ENCODE measurements around the gene RPRD1A. TPM values are rescaled to one million over a fixed set of nuclear protein-coding genes. Genes with fewer than 3 reads are reported as not detected.
"Not testable (repeated sequence)": the region's sequence is repeated elsewhere in the genome, so short reads cannot be mapped to it uniquely, and the experiment has no call there.

The RPRD1A gene
- total RNA-seq, 2 donors from 2014 or later: 30.6 to 31.1 TPM

GRCh38 chr18:35971661-35972196 is 95.6 kb downstream of the RPRD1A start:
- peaks cover 14 to 20% of the 10 kb centered on the region in 2 donors for H3K36me3 Mint-ChIP-seq (ENCODE audit: insufficient read depth in 2 of 2)
- H3K4me1 Mint-ChIP-seq (ENCODE audit: low read depth): peaks cover 51% of the 10 kb centered on the region
- H3K27ac Mint-ChIP-seq: peak overlapping the region; percentile 96
- peak overlapping the region; percentile 92 to 100 for H3K4me3 Mint-ChIP-seq
- ATAC-seq (replicated peaks in 1 of 2) (peak in 1 of 2 donors; percentile 2), DNase-seq (no peak)
- no peaks in the 10 kb centered on the region for H3K9me3 Mint-ChIP-seq
- no peaks in the 10 kb centered on the region for H3K27me3 Mint-ChIP-seq (ENCODE audit: low read depth)

- H3K4me1 Mint-ChIP-seq (ENCODE audit: low read depth): peaks cover 48% of the 10 kb centered on the region
- peak overlapping the region; percentile 92 to 100 for H3K4me3 Mint-ChIP-seq
- H3K36me3 Mint-ChIP-seq (ENCODE audit: insufficient read depth in 2 of 2): peaks cover 9 to 10% of the 10 kb centered on the region in 2 donors
These were observed 97.7 kb downstream of the RPRD1A start for GRCh38 chr18:35969676-35970075.

GRCh38 chr18:35968278-35968880 is 99.0 kb downstream of the RPRD1A start:
- peak overlapping the region; percentile 15 for H3K27ac Mint-ChIP-seq

More at GRCh38 chr18:35969676-35970075, 97.7 kb downstream of the RPRD1A start:
- DNase-seq (no peak), ATAC-seq (replicated peaks in 1 of 2) (no peak)
- Mint-ChIP-seq H3K9me3 (no peaks in the 10 kb centered on the region), H3K27ac (peak overlapping the region; percentile 96), H3K27me3 (ENCODE audit: low read depth) (no peaks in the 10 kb centered on the region)

GRCh38 chr18:35967866-35968265 is 99.5 kb downstream of the RPRD1A start:
- ATAC-seq (replicated peaks in 1 of 2); H3K36me3 Mint-ChIP-seq (ENCODE audit: insufficient read depth in 2 of 2); H3K27me3 Mint-ChIP-seq (ENCODE audit: low read depth); H3K9me3 Mint-ChIP-seq; DNase-seq: not testable (repeated sequence)
- H3K4me1 Mint-ChIP-seq (ENCODE audit: low read depth): peaks cover 40% of the 10 kb centered on the region
- H3K27ac Mint-ChIP-seq: peak overlapping the region; percentile 15
- H3K4me3 Mint-ChIP-seq: peak overlapping the region in 1 of 2 donors; percentile 24

More at GRCh38 chr18:35968278-35968880, 99.0 kb downstream of the RPRD1A start:
- no peak for DNase-seq
- Mint-ChIP-seq H3K4me1 (ENCODE audit: low read depth) (peaks cover 44% of the 10 kb centered on the region), H3K27me3 (ENCODE audit: low read depth) (no peaks in the 10 kb centered on the region), H3K9me3 (no peaks in the 10 kb centered on the region), H3K36me3 (ENCODE audit: insufficient read depth in 2 of 2) (peaks cover 4 to 7% of the 10 kb centered on the region in 2 donors), H3K4me3 (peak overlapping the region; percentile 3 to 24)
- no peak for ATAC-seq (replicated peaks in 1 of 2)

GRCh38 chr18:35964319-35964718 is 103.0 kb downstream of the RPRD1A start:
- Mint-ChIP-seq H3K27ac (peak overlapping the region; percentile 53), H3K4me1 (ENCODE audit: low read depth) (peaks cover 22% of the 10 kb centered on the region), H3K36me3 (ENCODE audit: insufficient read depth in 2 of 2) (no peaks in the 10 kb centered on the region), H3K27me3 (ENCODE audit: low read depth) (peaks cover under 1% of the 10 kb centered on the region), H3K4me3 (no peak overlapping the region), H3K9me3 (no peaks in the 10 kb centered on the region)
- DNase-seq (no peak), ATAC-seq (replicated peaks in 1 of 2) (peak; percentile 53 to 62)

GRCh38 chr18:35962320-35962719 is 105.0 kb downstream of the RPRD1A start:
- no peaks in the 10 kb centered on the region for H3K36me3 Mint-ChIP-seq (ENCODE audit: insufficient read depth in 2 of 2)
- DNase-seq: no peak
- no peak for ATAC-seq (replicated peaks in 1 of 2)
- no peak overlapping the region for H3K27ac Mint-ChIP-seq
- no peaks in the 10 kb centered on the region for H3K9me3 Mint-ChIP-seq
- H3K4me1 Mint-ChIP-seq (ENCODE audit: low read depth): peaks cover 9% of the 10 kb centered on the region
- peaks cover 8% of the 10 kb centered on the region for H3K27me3 Mint-ChIP-seq (ENCODE audit: low read depth)
- H3K4me3 Mint-ChIP-seq: no peak overlapping the region

GRCh38 chr18:35956226-35956625 is 111.1 kb downstream of the RPRD1A start:
- Mint-ChIP-seq H3K9me3 (no peaks in the 10 kb centered on the region), H3K27me3 (ENCODE audit: low read depth) (peaks cover 16% of the 10 kb centered on the region), H3K27ac (no peak overlapping the region), H3K36me3 (ENCODE audit: insufficient read depth in 2 of 2) (peaks cover 0 to 2% of the 10 kb centered on the region in 2 donors), H3K4me3 (no peak overlapping the region), H3K4me1 (ENCODE audit: low read depth) (no peaks in the 10 kb centered on the region)
- DNase-seq (no peak), ATAC-seq (replicated peaks in 1 of 2) (no peak)

- Mint-ChIP-seq H3K4me1 (ENCODE audit: low read depth) (peaks cover 12% of the 10 kb centered on the region), H3K4me3 (no peak overlapping the region), H3K9me3 (no peaks in the 10 kb centered on the region), H3K27me3 (ENCODE audit: low read depth) (peaks cover 25% of the 10 kb centered on the region), H3K27ac (no peak overlapping the region), H3K36me3 (ENCODE audit: insufficient read depth in 2 of 2) (peaks cover 0 to 2% of the 10 kb centered on the region in 2 donors)
- ATAC-seq (replicated peaks in 1 of 2): no peak
- no peak for DNase-seq
These were observed 113.7 kb downstream of the RPRD1A start for GRCh38 chr18:35953688-35954087.

GRCh38 chr18:35950628-35950982 is 116.8 kb downstream of the RPRD1A start:
- H3K4me3 Mint-ChIP-seq: peak overlapping the region; percentile 88 to 95
- no peaks in the 10 kb centered on the region for H3K9me3 Mint-ChIP-seq
- ATAC-seq (replicated peaks in 1 of 2) (no peak), DNase-seq (no peak)
- peaks cover 12% of the 10 kb centered on the region for H3K4me1 Mint-ChIP-seq (ENCODE audit: low read depth)
- H3K36me3 Mint-ChIP-seq (ENCODE audit: insufficient read depth in 2 of 2): no peaks in the 10 kb centered on the region
- H3K27me3 Mint-ChIP-seq (ENCODE audit: low read depth): peaks cover 15% of the 10 kb centered on the region
- H3K27ac Mint-ChIP-seq: no peak overlapping the region

- Mint-ChIP-seq H3K27ac (no peak overlapping the region), H3K4me1 (ENCODE audit: low read depth) (peaks cover 12% of the 10 kb centered on the region), H3K9me3 (no peaks in the 10 kb centered on the region), H3K36me3 (ENCODE audit: insufficient read depth in 2 of 2) (no peaks in the 10 kb centered on the region), H3K27me3 (ENCODE audit: low read depth) (peaks cover 15% of the 10 kb centered on the region), H3K4me3 (peak overlapping the region; percentile 88 to 95)
- DNase-seq (peak; percentile 47 to 53), ATAC-seq (replicated peaks in 1 of 2) (peak; percentile 70 to 81)
These were observed 117.3 kb downstream of the RPRD1A start for GRCh38 chr18:35949903-35950627.

- Mint-ChIP-seq H3K27me3 (ENCODE audit: low read depth) (peaks cover 15% of the 10 kb centered on the region), H3K27ac (no peak overlapping the region), H3K4me1 (ENCODE audit: low read depth) (peaks cover 12% of the 10 kb centered on the region), H3K36me3 (ENCODE audit: insufficient read depth in 2 of 2) (no peaks in the 10 kb centered on the region), H3K9me3 (no peaks in the 10 kb centered on the region), H3K4me3 (peak overlapping the region in 1 of 2 donors; percentile 88)
- no peak for DNase-seq
- no peak for ATAC-seq (replicated peaks in 1 of 2)
These were observed 118.3 kb downstream of the RPRD1A start for GRCh38 chr18:35949090-35949489.

GRCh38 chr18:35948080-35948479 is 119.3 kb downstream of the RPRD1A start:
- H3K4me1 Mint-ChIP-seq (ENCODE audit: low read depth): peaks cover 12% of the 10 kb centered on the region
- H3K36me3 Mint-ChIP-seq (ENCODE audit: insufficient read depth in 2 of 2): no peaks in the 10 kb centered on the region
- DNase-seq (no peak), ATAC-seq (replicated peaks in 1 of 2) (no peak)
- no peak overlapping the region for H3K4me3 Mint-ChIP-seq
- no peak overlapping the region for H3K27ac Mint-ChIP-seq
- H3K9me3 Mint-ChIP-seq: no peaks in the 10 kb centered on the region
- H3K27me3 Mint-ChIP-seq (ENCODE audit: low read depth): peaks cover 15% of the 10 kb centered on the region

GRCh38 chr18:35942661-35943060 is 124.7 kb downstream of the RPRD1A start:
- Mint-ChIP-seq H3K4me3 (no peak overlapping the region), H3K27me3 (ENCODE audit: low read depth) (no peaks in the 10 kb centered on the region), H3K4me1 (ENCODE audit: low read depth) (no peaks in the 10 kb centered on the region), H3K36me3 (ENCODE audit: insufficient read depth in 2 of 2) (no peaks in the 10 kb centered on the region), H3K27ac (no peak overlapping the region), H3K9me3 (no peaks in the 10 kb centered on the region)
- no peak for ATAC-seq (replicated peaks in 1 of 2)
- no peak for DNase-seq
